GM19099 (cell line): Measurements from ENCODE around the gene ATP11A.

Experiments
- POLR2A ChIP-seq: IDR thresholded peaks from 3 replicates; pipeline ENCODE4 v1.6.1; 2011; ENCODE audit warnings: low read depth; ENCODE audit not compliant: insufficient read length; ENCODE audit errors: extremely low read depth

Gene ATP11A

DNA sequence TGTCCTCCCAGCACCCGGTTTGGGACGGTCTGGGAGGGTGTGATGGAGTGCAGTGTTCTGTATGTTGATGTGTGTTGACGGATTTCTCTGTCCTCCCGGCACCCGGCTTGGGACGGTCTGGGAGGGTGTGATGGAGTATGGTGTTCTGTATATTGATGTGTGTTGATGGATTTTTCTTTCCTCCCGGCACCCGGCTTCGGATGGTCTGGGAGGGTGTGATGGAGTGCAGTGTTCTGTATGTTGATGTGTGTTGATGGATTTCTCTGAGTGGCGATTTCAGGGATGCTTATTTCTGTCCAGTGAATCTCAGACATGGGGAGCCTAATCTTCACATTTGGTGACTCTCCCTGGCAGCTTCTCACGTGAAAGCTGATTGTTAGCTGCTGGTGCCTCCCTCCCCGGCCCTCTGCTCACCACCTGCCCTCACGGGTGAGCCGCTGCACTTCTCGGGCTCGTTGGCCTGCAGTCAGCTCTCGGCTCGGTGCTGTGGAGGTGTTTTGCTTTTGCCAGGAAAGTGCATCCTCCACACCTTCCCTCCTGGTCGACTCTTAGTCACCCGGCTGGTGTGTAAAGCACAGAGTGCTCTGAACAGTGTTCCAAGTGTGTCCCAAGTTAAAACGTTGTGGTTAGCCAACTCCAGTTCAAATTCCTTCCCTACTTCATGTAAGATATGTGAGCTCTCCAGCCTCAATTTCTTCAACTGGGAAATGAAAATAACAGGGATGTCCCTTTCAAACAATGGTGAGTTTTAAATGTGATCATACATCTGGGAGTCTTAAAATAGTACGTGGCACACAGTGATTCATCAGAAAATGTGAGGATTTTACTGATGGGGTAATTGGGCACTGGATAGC lies 54.6 kb downstream of the ATP11A start:
- TF ChIP-seq POLR2A: no peak

DNA sequence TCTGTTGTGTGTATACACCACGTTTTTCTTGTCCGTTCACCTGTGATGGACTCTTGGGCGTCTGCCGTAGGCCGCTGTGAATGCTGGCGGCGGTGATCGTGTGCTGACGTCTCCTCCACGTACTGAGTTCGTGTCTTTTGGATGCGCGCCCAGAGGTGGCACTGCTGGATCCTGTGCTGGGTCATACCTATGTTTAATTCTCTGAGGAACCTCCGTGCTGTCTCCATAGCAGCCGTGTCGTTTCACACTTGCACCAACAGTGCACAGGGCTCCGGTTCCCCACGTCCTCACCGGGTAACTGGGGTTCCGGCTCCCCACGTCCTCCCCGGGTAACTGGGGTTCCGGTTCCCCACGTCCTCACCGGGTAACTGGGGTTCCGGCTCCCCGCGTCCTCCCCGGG lies 56.2 kb downstream of the ATP11A start:
- TF ChIP-seq POLR2A: no peak

- TF ChIP-seq POLR2A: no peak
Measured at GRCh38 chr13:112747256-112747655, 57.4 kb downstream of the ATP11A start.

- no peak for TF ChIP-seq POLR2A
Measured at GRCh38 chr13:112748947-112749735, 59.3 kb downstream of the ATP11A start.

DNA sequence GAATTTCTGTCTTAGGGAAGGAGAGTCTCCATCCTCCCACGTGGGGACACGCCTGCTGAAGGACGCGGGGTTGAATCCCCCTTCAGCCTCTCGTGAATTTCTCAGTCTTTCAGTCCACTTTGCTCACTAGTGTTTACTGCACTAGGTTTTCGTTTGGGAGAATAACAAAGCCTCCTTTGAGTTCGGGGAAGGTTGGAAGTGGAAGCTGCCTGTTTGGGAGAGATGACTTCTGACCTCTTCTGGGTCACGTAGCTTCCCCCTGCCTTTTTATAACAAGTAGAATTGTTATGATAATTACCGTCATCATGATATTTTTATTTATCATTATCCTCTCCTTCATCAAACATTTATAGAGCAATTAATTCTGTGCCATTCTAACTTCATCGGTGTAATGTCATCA lies 60.7 kb downstream of the ATP11A start:
- no peak for TF ChIP-seq POLR2A

DNA sequence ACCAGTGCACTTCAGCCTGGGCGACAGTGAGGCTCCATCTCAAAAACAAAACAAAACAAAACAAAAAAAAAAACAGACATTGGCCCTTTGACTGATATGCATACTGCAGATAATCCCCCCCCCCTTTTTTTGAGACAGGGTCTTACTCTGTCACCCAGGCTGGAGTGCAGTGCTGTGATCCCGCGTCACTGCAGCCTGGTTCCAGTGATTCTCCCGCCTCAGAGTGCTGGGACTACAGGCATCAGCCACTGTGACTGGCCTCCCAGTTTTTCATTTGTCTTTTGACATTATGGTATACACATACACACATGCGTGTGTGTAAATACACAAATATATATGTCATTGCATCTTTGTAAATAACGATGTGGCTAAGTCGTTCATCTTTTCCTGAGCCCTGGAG lies 61.8 kb downstream of the ATP11A start:
- TF ChIP-seq POLR2A: no peak

DNA sequence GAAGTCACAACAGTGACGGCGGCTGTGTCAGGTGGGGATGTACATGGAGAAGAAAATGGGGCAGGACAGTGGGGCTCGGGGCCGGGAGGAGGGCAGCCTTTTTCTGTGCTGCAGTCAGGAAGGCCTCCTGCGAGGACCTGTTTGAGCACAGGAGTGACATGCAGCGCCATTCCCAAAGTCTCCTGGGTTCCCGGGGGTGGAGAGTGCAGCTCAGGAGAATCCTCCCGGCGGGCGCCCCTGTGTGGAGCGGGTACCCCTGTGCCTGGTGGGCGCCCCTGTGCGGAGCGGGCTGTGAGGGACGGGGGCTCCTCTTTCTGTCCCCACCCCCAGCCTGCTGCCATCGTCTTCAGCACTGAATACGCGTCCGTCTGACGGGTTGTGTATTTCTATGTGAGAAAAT lies 62.4 kb downstream of the ATP11A start:
- TF ChIP-seq POLR2A: no peak

DNA sequence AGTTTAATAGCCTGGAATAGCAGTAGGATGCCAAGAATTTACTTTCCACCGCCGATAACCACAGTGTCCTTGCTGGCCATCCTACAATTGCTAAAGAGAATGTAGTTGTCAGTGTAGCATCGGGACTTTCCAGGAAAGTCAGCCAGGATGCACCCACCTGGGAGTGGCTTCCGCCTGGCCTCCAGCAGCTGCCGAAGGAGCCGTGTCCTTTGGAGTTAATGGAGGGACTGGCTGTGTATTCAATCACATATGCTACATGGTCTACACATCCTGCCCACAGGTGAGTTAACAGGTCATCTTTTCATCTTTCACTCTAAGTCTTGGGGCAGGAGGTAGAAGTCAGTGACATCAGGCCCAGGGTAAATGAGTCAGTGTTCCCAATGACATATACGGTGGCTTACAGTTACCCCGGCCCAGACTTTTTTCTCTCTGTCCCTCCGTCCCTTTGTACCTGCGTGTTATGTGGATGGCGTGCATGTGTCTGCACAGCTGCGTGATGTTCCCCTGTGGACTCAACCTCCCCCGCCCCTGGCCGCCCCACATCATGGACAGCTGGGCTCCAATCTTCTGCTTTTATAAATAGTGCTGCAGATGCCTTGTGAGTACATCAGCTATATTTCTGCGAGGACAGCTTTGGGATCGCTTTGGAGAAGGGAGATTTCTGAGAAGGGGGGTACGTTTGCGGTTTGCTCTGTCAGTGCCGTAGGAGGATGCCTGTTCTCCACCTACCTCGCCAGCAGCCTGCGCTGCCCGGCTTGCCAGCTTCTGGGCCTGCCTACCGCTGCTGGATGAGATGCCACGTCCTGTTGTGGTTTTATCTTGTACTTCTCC lies 63.1 kb downstream of the ATP11A start:
- no peak for TF ChIP-seq POLR2A

DNA sequence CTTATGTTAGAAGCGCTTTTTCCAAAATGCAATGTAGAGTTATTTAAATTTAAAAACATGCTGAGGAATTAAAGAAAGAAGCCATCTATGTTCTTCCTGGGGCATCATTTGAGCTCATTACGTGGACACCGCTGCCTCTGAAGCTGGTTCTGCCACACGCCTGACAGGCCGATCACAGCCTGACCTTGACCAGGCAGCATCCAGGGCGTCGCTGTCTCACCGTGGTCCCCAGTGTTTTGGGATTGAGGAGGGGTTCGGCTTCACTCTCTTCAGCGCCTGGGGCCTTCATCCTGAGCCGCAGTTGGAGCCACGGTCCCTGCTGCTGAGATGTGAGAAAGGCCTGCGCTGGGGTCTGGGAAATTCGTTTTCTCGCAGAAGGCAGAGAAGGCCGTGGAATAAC lies 64.0 kb downstream of the ATP11A start:
- no peak for TF ChIP-seq POLR2A

DNA sequence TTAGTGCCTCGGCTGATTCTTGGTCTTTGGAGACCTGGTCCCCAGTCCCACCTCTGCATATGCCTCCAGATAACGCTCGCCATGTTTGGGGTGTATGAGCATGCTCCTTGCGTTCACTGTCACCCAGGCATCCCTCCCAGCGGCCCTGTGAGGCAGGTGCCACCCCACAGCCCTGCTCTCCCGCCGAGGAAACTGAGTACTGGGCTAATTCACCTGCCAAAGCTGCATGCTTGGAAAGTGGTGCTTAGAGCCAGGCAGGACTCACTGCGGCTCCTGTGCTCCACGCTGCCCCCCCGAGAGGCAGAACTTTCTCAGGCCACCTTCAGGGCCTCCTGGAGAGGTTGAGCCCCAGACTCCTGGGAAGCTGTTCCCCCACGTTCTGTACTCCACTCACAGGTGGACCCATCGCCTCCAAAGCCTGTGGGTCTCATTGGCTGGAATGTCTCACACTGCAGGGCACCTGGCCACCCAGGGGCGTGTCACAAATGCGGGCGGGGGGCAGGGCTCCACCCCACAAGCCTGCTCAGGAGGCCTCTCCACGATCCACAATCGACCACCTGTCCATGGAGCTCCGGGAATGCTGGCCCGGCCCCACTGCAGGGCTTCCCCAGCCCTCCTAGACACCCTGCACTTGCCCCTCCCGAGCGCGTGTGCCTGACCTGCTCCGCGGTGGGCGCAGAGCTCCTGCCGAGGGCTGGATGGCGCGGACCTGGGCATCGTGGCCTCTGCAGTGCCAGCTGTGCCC lies 64.6 kb downstream of the ATP11A start:
- no peak for TF ChIP-seq POLR2A

DNA sequence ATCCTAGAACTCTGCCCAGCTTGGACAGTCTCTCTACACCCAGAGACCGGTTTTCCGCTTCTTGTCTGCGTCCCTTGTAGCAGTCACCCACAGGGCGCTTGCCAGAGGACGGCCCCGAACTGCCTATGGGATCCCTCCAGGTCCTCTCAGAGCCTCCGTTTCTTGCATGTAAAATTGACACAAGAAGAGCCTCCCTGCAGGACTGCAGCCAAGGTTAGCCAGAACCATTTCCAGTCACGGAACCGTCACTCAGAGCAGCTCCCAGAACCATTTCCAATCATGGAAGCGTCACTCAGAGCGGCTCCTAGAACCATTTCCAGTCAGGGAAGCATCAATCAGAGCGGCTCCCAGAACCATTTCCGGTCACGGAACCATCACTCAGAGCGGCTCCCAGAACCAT lies 65.5 kb downstream of the ATP11A start:
- no peak for TF ChIP-seq POLR2A

- TF ChIP-seq POLR2A: no peak
Measured at GRCh38 chr13:112756081-112756480, 66.2 kb downstream of the ATP11A start.

DNA sequence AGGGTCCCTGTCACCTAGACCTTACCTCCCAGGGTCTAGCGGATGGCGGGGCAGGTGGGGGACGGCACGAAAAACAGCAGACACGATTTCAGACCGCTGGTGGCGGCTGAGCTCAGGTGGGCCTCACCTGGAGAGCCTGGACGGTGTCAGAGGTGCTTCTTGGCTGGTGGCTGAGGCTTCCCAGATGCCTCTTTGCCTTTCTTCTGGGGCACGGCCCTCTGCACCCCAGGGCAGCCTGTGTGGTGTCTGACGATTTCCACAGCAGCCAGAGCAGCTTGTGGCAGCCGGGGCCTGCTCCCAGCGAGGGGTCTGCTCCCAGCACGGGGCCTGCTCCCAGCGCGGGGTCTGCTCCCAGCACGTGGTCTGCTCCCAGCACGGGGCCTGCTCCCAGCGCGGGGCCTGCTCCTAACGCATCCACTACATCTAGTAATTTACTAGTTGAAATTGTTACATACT lies 66.7 kb downstream of the ATP11A start:
- TF ChIP-seq POLR2A: no peak

- TF ChIP-seq POLR2A: no peak
Measured at GRCh38 chr13:112756967-112757758, 67.3 kb downstream of the ATP11A start.
